DND-41 (cell line): ENCODE data around the gene GAS2L2.

ENCODE experiments used
- ATAC-seq: fragments of 200-7000 bp; cut with Tn5 transposase; 3 replicates; pipeline ENCODE4 v1.9.1; 2021; ENCODE audit warnings: low read depth; ENCODE audit not compliant: insufficient read depth
- DNase-seq: peaks from one replicate; pipeline ENCODE4 v3.0.0-alpha.2; 2020
- H2AFZ ChIP-seq: 2 replicates; pipeline ENCODE4 v1.6.0; 2012; ENCODE audit warnings: low read depth, low read length
- H3K27ac ChIP-seq: 2 replicates; pipeline ENCODE4 v1.5.1; 2012; ENCODE audit warnings: low read length, inconsistent platforms
- H3K27me3 ChIP-seq: fragments of 200-600 bp; sonication (generic); 2 replicates; pipeline ENCODE4 v1.6.0; 2012; ENCODE audit warnings: low read length, mild to moderate bottlenecking, inconsistent platforms; ENCODE audit not compliant: insufficient read depth, poor library complexity
- H3K36me3 ChIP-seq: 2 replicates; pipeline ENCODE4 v1.5.1; 2012; ENCODE audit warnings: low read length, inconsistent platforms; ENCODE audit not compliant: insufficient read depth
- H3K4me1 ChIP-seq: 2 replicates; pipeline ENCODE4 v1.5.1; 2012; ENCODE audit warnings: mild to moderate bottlenecking, low read length; ENCODE audit not compliant: insufficient read depth
- H3K4me2 ChIP-seq: 2 replicates; pipeline ENCODE4 v1.6.0; 2012; ENCODE audit warnings: mild to moderate bottlenecking, moderate library complexity, low read length, inconsistent platforms; ENCODE audit not compliant: insufficient read depth
- H3K4me3 ChIP-seq, 2 experiments: fragments of 200-600 bp in 1 of 2; shearing (Covaris generic) in 1 of 2; 2 replicates each; pipeline ENCODE4 v1.5.1; 2012 to 2016; ENCODE audit warnings: inconsistent platforms in 2 of 2, low read length in 2 of 2, mild to moderate bottlenecking in 2 of 2, low read depth in 1 of 2, moderate library complexity in 1 of 2
- H3K79me2 ChIP-seq: 2 replicates; pipeline ENCODE4 v1.6.0; 2012; ENCODE audit warnings: low read length, inconsistent platforms; ENCODE audit not compliant: insufficient read depth
- H3K9ac ChIP-seq: 2 replicates; pipeline ENCODE4 v1.6.0; 2012; ENCODE audit warnings: low read depth, mild to moderate bottlenecking, inconsistent platforms, low read length, moderate library complexity
- H3K9me3 ChIP-seq: 2 replicates; pipeline ENCODE4 v1.5.1; 2012; ENCODE audit warnings: low read length, moderate library complexity, mild to moderate bottlenecking, inconsistent platforms; ENCODE audit not compliant: insufficient read depth, severe bottlenecking
- H4K20me1 ChIP-seq: 2 replicates; pipeline ENCODE4 v1.6.0; 2012; ENCODE audit warnings: low read length; ENCODE audit not compliant: insufficient read depth
- CTCF ChIP-seq: IDR thresholded peaks from 2 replicates; pipeline ENCODE4 v1.5.1; 2012; ENCODE audit warnings: borderline replicate concordance, low read length, moderate library complexity, mild to moderate bottlenecking; ENCODE audit not compliant: poor library complexity, severe bottlenecking; ENCODE audit errors: extremely low read depth
- EZH2 ChIP-seq: IDR thresholded peaks from 3 replicates; pipeline ENCODE4 v1.6.1; 2012; ENCODE audit warnings: borderline replicate concordance, low read depth, mild to moderate bottlenecking, moderate library complexity, low read length, inconsistent platforms; ENCODE audit not compliant: severe bottlenecking

The GAS2L2 gene

GRCh38 chr17:35731239-35731916 lies 21.7 kb downstream of the GAS2L2 start, which contains the start of gene RASL10B:
Gene RASL10B (plus strand): TSS chr17:35731639. CDS start chr17:35735185, 3,546 bp downstream.
- no peaks in the 10 kb centered on the region for H3K79me2 ChIP-seq
- H3K27me3 ChIP-seq: no peaks in the 10 kb centered on the region
- H3K4me2 ChIP-seq: peak within 1 kb of the TSS; percentile 67
- peak within 1 kb of the TSS; percentile 62 for H2AFZ ChIP-seq
- H3K36me3 ChIP-seq: peaks cover 17% of the 10 kb centered on the region
- ATAC-seq (peak; percentile 92), DNase-seq (peak; percentile 69)
- no peaks in the 10 kb centered on the region for H4K20me1 ChIP-seq
- peaks cover 11% of the 10 kb centered on the region for H3K4me1 ChIP-seq
- peak within 1 kb of the TSS; percentile 29; the same call in 1 of the 2 replicates for H3K27ac ChIP-seq
- TF ChIP-seq CTCF (no peak), EZH2 (no peak)
- H3K9ac ChIP-seq: peak within 1 kb of the TSS; percentile 43; the same call in 1 of the 2 replicates
- no peaks in the 10 kb centered on the region for H3K9me3 ChIP-seq
- peak within 1 kb of the TSS in 1 of 2 experiments; percentile 54; a peak in 3 of 4 replicates for H3K4me3 ChIP-seq

- no peaks in the 10 kb centered on the region for H4K20me1 ChIP-seq
- no peak overlapping the region for H3K4me3 ChIP-seq
- H3K36me3 ChIP-seq: peaks cover 23% of the 10 kb centered on the region
- DNase-seq (no peak), ATAC-seq (no peak)
- H3K27me3 ChIP-seq: no peaks in the 10 kb centered on the region
- H3K9me3 ChIP-seq: no peaks in the 10 kb centered on the region
- no peak overlapping the region for H3K9ac ChIP-seq
- peaks cover 11% of the 10 kb centered on the region for H3K4me1 ChIP-seq
- no peak overlapping the region for H3K27ac ChIP-seq
- H2AFZ ChIP-seq: no peak overlapping the region
- TF ChIP-seq CTCF (no peak), EZH2 (no peak)
- H3K79me2 ChIP-seq: no peaks in the 10 kb centered on the region
- peak overlapping the region; percentile 67; the same call in 1 of the 2 replicates for H3K4me2 ChIP-seq
Measured at GRCh38 chr17:35730400-35731005, 22.5 kb downstream of the GAS2L2 start.

- peaks cover 3% of the 10 kb centered on the region; the same call in 1 of the 2 replicates for H4K20me1 ChIP-seq
- no peak overlapping the region for H3K4me2 ChIP-seq
- H2AFZ ChIP-seq: no peak overlapping the region
- peaks cover 11% of the 10 kb centered on the region for H3K4me1 ChIP-seq
- no peak overlapping the region for H3K27ac ChIP-seq
- no peak overlapping the region for H3K9ac ChIP-seq
- no peak for ATAC-seq
- no peaks in the 10 kb centered on the region for H3K9me3 ChIP-seq
- peaks cover 34% of the 10 kb centered on the region for H3K36me3 ChIP-seq
- DNase-seq: no peak
- TF ChIP-seq EZH2: no peak
- TF ChIP-seq CTCF: no peak
- H3K79me2 ChIP-seq: no peaks in the 10 kb centered on the region
- H3K27me3 ChIP-seq: no peaks in the 10 kb centered on the region
- H3K4me3 ChIP-seq: no peak overlapping the region
Measured at GRCh38 chr17:35729405-35729833, 23.6 kb downstream of the GAS2L2 start.
